Motor neuron (in vitro differentiated cells): ENCODE measurements around the gene GPR162. TPM values are rescaled to one million over a fixed set of nuclear protein-coding genes. Genes with fewer than 3 reads are reported as not detected.

Experiments used
- ATAC-seq, 8 experiments: fragments of 200-7000 bp; cut with Tn5 transposase; replicated peaks in 6 of 8; 2 replicates each; pipeline ENCODE4 v1.8.0; 2021; ENCODE audit warnings: mild to moderate bottlenecking in 8 of 8, moderate library complexity in 8 of 8
- H3K27ac ChIP-seq, 2 donors: fragments of 250-450 bp; sonication (Bioruptor Pico); 2 replicates each; pipeline ENCODE4 v1.9.0; 2021; ENCODE audit warnings: antibody characterized with exemption in 2 of 2, mild to moderate bottlenecking in 2 of 2, moderate library complexity in 1 of 2
- H3K4me1 ChIP-seq, 2 donors: fragments of 250-450 bp; sonication (Bioruptor Pico); replicated peaks in 1 of 2; 2 replicates each; pipeline ENCODE4 v1.6.1; 2021; ENCODE audit warnings: antibody characterized with exemption in 2 of 2, mild to moderate bottlenecking in 2 of 2, moderate library complexity in 1 of 2
- H3K4me3 ChIP-seq, 5 donors: fragments of 250-450 bp; sonication (Bioruptor Pico); 2 replicates each; pipeline ENCODE4 v1.9.0; 2021; ENCODE audit warnings: antibody characterized with exemption in 5 of 5, mild to moderate bottlenecking in 5 of 5, moderate library complexity in 4 of 5
- WGBS, 10 experiments: fragments of 450-650 bp; shearing (Covaris generic); methylation state at CpG; one replicate each; pipeline ENCODE4 v1.0.0; 2022; 5-methylcytosine and 5-hydroxymethylcytosine counted together
- in situ Hi-C, 9 experiments: fragments of 400-800 bp; cut with MboI; loops; one replicate each; pipeline ENCODE4 v1.15.0; 2021; ENCODE audit warnings: low sequenced_read_pairs in 9 of 9, low pct_unique_long_range_greater_than_20kb in 2 of 9; ENCODE audit not compliant: unreplicated experiment in 9 of 9
- total RNA-seq, 8 experiments: library from RNA; unstranded; fragments of 300-600 nt; gene quantifications; 2 replicates each; pipeline versions ENCODE4 v1.2.3 to v1.2.4, GENCODE V29; 2022

Gene GPR162
- total RNA-seq, 8 experiments from 2014 or later: 4.8 to 48.2 (median 32.8) TPM

DNA sequence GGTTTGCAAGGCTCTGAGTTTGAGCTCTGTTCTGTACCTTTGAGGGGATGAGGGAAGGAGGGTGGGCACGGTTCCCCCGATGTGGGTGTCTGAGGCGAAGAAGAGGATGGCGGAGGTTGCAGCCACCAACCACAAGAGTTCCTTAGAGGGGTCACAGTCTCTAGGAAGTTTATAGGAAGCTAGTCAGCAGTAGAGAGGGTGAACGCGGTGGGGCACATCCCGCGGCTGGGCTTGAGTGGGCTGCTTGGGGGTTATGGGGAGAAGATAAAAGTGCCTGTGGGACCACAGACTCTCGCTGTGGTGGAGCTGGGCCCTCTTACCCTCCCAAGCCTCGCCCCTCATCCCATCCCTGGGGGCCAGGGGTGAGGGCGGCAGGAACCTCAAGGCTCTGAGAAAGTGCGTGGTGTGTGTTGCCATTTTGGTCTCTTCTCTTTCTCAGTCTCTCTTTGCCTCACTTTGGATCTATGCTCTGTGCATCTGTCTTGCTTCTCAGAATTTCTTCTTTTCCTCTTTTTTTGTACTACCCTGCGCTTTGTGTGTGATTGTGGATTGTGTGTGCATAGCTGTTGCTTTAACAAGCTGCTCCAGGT lies 29.6 kb upstream of the GPR162 start:
- peak in 2 of 8 experiments; percentile 5 for ATAC-seq
- in situ Hi-C loops: no loop called here
- peaks cover 15 to 16% of the 10 kb centered on the region in 2 donors for H3K4me1 ChIP-seq
- H3K4me3 ChIP-seq: no peak overlapping the region
- H3K27ac ChIP-seq: peak overlapping the region in 1 of 2 donors; percentile 66
- 47 to 100% (median 83%) methylated on average over 1 to 11 of the region's 13 CpGs; no CpG with 5 or more reads in 2 of the 10 experiments for WGBS, 10 experiments

GRCh38 chr12:6792522-6793201 lies 29.0 kb upstream of the GPR162 start:
- Histone ChIP-seq H3K4me1 (peaks cover 14% of the 10 kb centered on the region in 2 donors), H3K27ac (peak overlapping the region; percentile 47 to 66), H3K4me3 (no peak overlapping the region)
- WGBS, 10 experiments: 0 to 100% (median 7%) methylated on average over 1 to 4 of the region's 12 CpGs; no CpG with 5 or more reads in 2 of the 10 experiments
- ATAC-seq: peak; percentile 18 to 90 (median 88)
- in situ Hi-C loops: no loop called here

DNA sequence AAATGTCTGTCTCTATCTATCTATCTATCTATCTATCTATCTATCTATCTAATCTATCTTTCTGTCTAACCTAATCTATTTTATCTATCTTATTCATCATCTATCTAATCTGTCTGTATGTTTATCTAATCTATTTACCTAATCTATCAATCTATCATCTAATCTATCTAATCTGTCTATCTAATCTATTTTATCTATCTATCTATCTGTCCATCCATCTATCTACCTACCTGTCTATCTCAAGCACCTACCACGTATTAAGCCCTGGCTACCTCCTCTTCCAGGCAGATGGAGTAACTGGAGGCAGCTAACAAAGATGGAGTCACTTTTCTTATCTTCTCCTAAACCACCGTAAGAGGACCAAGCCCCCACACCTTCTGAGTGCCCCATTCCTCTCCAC lies 26.5 kb upstream of the GPR162 start:
- Histone ChIP-seq H3K4me1 (peaks cover 14% of the 10 kb centered on the region in 2 donors), H3K27ac (no peak overlapping the region), H3K4me3 (no peak overlapping the region)
- no peak for ATAC-seq
- in situ Hi-C loops: no loop called here
- 22 to 90% (median 83%) methylated on average over 1 to 2 of the region's 2 CpGs; no CpG with 5 or more reads in 1 of the 10 experiments for WGBS, 10 experiments

DNA sequence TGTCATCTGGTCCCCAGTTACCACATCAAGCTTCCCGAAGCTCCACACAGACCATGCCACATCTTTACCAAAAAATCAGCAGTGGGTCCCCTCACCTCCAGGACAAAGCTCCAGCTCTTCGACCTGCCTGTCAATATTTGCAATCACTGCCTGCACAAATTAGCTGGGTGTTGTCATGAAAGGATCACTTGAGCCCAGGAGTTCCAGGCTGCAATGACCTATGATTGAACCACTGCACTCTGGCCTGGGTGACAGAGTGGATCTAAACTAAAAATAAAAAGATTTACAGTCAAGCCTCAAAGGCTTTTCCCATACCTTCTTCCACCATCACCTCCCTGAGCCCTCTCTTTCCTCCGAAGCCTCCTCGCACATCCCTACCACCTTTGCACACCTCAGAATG lies 25.0 kb upstream of the GPR162 start:
- 40 to 100% (median 80%) methylated on average over 1 to 3 of the region's 4 CpGs; no CpG with 5 or more reads in 4 of the 10 experiments for WGBS, 10 experiments
- in situ Hi-C loops: no loop called here
- ATAC-seq: no peak

DNA sequence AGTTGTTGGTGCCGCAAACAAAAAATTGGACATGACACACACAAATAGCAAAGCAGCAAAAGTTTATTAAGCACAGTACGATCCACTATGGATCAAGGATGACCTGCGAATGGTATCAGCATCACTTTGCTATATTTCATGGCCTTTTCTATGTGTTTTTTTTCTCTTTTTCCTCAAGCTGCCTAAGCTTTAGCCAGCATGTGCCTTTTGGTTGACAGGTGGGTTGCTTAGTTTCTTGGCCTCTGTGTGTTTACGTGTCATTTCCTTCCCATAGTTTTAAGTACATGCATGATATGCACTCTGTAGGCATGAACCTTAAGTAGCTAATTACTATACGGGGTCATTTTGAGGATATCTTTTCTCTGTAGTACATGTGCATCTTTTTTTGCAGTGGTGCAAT lies 22.5 kb upstream of the GPR162 start:
- no peaks in the 10 kb centered on the region for H3K4me1 ChIP-seq
- WGBS, 10 experiments: 68 to 100% (median 87%) methylated on average over 1 to 5 of the region's 5 CpGs
- in situ Hi-C loops: no loop called here
- no peak overlapping the region for H3K4me3 ChIP-seq
- ATAC-seq: no peak
- no peak overlapping the region for H3K27ac ChIP-seq

More for the DNA sequence above, 25.0 kb upstream of the GPR162 start:
- H3K27ac ChIP-seq: no peak overlapping the region
- H3K4me1 ChIP-seq: peaks cover 14% of the 10 kb centered on the region in 2 donors
- no peak overlapping the region for H3K4me3 ChIP-seq

GRCh38 chr12:6807170-6807569 lies 14.5 kb upstream of the GPR162 start:
- ATAC-seq: no peak
- no peak overlapping the region for H3K27ac ChIP-seq
- H3K4me3 ChIP-seq: no peak overlapping the region
- in situ Hi-C loops: no loop called here
- 0 to 80% (median 70%) methylated on average over 1 of the region's 1 CpG; no CpG with 5 or more reads in 5 of the 10 experiments for WGBS, 10 experiments
- no peaks in the 10 kb centered on the region for H3K4me1 ChIP-seq

- no peak for ATAC-seq
- WGBS, 10 experiments: 14 to 100% (median 66%) methylated on average over 1 to 10 of the region's 10 CpGs; no CpG with 5 or more reads in 1 of the 10 experiments
- Histone ChIP-seq H3K27ac (no peak overlapping the region), H3K4me3 (no peak overlapping the region), H3K4me1 (no peaks in the 10 kb centered on the region)
- in situ Hi-C loops: no loop called here
Measured at GRCh38 chr12:6809056-6809455, 12.6 kb upstream of the GPR162 start.

GRCh38 chr12:6810758-6811157 lies 10.9 kb upstream of the GPR162 start:
- ATAC-seq: no peak
- H3K4me1 ChIP-seq: no peaks in the 10 kb centered on the region
- no peak overlapping the region for H3K27ac ChIP-seq
- 20 to 100% (median 88%) methylated on average over 1 of the region's 1 CpG; no CpG with 5 or more reads in 5 of the 10 experiments for WGBS, 10 experiments
- in situ Hi-C loops: no loop called here
- H3K4me3 ChIP-seq: no peak overlapping the region

DNA sequence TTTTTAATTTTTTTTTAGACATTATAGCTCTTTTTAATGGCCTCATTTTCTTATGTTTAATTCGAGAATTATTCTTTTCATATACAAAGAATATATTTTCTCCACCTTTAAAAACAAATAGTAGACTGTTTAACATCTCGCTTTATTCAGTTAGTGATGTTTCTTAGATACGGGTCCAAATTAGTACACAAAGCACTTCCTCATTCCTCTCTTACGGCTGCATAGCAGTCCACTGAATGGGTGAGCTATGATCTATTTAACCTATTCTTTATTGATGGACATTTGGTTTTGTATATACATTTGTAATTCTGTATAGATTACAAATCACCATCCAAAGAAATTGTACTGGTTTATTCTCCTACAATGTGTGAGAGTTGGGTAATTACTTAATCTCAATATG lies 8.3 kb upstream of the GPR162 start:
- Histone ChIP-seq H3K27ac (no peak overlapping the region), H3K4me1 (peaks cover 7% of the 10 kb centered on the region in 2 donors), H3K4me3 (no peak overlapping the region)
- in situ Hi-C loops: no loop called here
- ATAC-seq: no peak
- 20 to 89% (median 59%) methylated on average over 2 to 4 of the region's 4 CpGs; no CpG with 5 or more reads in 1 of the 10 experiments for WGBS, 10 experiments

DNA sequence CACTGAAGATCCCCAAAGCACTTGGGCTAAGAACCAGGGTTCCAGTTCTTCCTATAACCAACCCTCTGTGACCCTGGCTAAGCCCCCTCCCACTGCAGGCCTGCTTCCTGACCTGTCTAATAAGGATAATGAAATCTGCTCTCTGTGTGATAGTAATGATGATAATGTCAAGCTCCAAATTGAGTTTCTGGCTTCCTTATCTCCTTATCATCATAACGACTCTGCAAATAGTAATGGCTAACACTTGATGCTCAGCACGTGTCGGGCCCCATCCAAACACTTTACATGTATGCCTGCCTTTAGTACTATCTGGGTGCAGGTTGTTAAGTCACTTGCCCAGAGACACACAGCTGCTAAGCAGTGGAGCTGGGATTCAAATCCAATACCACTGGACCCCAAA lies 5.0 kb upstream of the GPR162 start:
- Histone ChIP-seq H3K27ac (no peak overlapping the region), H3K4me3 (no peak overlapping the region), H3K4me1 (peaks cover 34 to 36% of the 10 kb centered on the region in 2 donors)
- no peak for ATAC-seq
- in situ Hi-C loops: no loop called here
- WGBS, 10 experiments: 40 to 100% (median 67%) methylated on average over 1 to 3 of the region's 3 CpGs; no CpG with 5 or more reads in 5 of the 10 experiments

DNA sequence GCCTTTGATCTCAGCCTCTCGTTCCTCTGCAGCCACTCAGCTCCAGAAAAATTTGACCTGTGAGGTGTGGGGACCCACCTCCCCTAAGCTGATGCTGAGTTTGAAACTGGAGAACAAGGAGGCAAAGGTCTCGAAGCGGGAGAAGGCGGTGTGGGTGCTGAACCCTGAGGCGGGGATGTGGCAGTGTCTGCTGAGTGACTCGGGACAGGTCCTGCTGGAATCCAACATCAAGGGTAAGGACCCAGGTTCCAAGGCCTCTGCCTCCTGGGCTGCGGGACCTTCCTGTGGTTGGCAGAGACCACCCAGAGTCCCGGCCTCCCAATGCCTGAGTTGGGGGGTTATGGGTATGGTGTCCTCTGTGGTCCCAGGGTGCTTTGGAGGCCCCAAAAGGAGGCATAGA lies 4.5 kb upstream of the GPR162 start:
- WGBS, 10 experiments: 27 to 100% (median 74%) methylated on average over 1 to 7 of the region's 8 CpGs; no CpG with 5 or more reads in 4 of the 10 experiments
- no peak for ATAC-seq
- in situ Hi-C loops: no loop called here
- Histone ChIP-seq H3K4me3 (no peak overlapping the region), H3K27ac (no peak overlapping the region), H3K4me1 (peaks cover 36 to 37% of the 10 kb centered on the region in 2 donors)

GRCh38 chr12:6817662-6818157 lies 3.9 kb upstream of the GPR162 start:
- in situ Hi-C loops: no loop called here
- WGBS, 10 experiments: 64 to 100% (median 86%) methylated on average over 1 to 14 of the region's 20 CpGs
- H3K4me1 ChIP-seq: peaks cover 40 to 44% of the 10 kb centered on the region in 2 donors
- no peak overlapping the region for H3K4me3 ChIP-seq
- peak overlapping the region in 1 of 2 donors; percentile 8 for H3K27ac ChIP-seq
- no peak for ATAC-seq

DNA sequence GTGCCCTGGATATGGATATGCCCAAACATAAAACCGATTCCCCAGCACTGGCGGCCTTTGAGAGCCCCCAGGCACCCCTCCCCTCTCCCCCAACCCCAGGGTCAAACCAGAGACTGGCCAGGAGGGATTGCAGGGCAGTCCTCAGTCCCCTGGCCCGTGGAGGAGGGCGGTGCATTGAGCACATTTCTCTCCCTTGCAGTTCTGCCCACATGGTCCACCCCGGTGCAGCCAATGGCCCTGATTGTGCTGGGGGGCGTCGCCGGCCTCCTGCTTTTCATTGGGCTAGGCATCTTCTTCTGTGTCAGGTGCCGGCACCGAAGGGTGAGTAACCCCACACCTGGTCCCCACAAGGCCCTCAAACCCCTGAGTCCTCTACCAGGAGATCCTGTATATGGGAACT lies 3.4 kb upstream of the GPR162 start:
- Histone ChIP-seq H3K4me3 (no peak overlapping the region), H3K4me1 (peaks cover 46 to 49% of the 10 kb centered on the region in 2 donors), H3K27ac (peak overlapping the region in 1 of 2 donors; percentile 8)
- peak in 7 of 8 experiments; percentile 1 to 42 (median 7) for ATAC-seq
- in situ Hi-C loops: no loop called here
- 80% methylated on average over 2 of the region's 10 CpGs; no CpG with 5 or more reads in 9 of the 10 experiments for WGBS, 10 experiments
